H1 (cell line): ENCODE results near the gene KLHDC4. TPM values are rescaled to one million over a fixed set of nuclear protein-coding genes. Genes with fewer than 3 reads are reported as not detected.

Source experiments
- CTCF ChIA-PET: fragments of 300-600 bp; sonication (Branson Sonifier 250); formaldehyde crosslinking; loops from one replicate; lab custom pipeline; 2021; ENCODE audit not compliant: partially characterized antibody; lab: Charles Lee
- POLR2A ChIA-PET: fragments of 300-600 bp; sonication (Branson Sonifier 250); formaldehyde crosslinking; loops from one replicate; lab custom pipeline; 2021; ENCODE audit warnings: inconsistent platforms; ENCODE audit not compliant: partially characterized antibody; lab: Charles Lee
- DNase-seq, 2 experiments: peaks; one replicate each; pipeline versions ENCODE4 v3.0.0 to v3.0.0-alpha.2; 2010 to 2022; ENCODE audit warnings: low spot score in 2 of 2, low read depth in 1 of 2, mixed read lengths in 1 of 2
- FAIRE-seq: peaks from 2 replicates; lab custom pipeline; 2011; peaks lifted over from hg19 to GRCh38; lab: Jason Lieb, UNC
- H2AFZ ChIP-seq: 2 replicates; pipeline ENCODE4 v1.8.1; 2012; ENCODE audit warnings: low read length, inconsistent platforms
- H2AK5ac ChIP-seq: 2 replicates; pipeline ENCODE4 v1.6.1; 2013; ENCODE audit warnings: low read depth, low read length
- H2BK120ac ChIP-seq: replicated peaks from 2 replicates; pipeline ENCODE3; 2013; ENCODE audit warnings: low read depth, low read length, inconsistent platforms
- H2BK12ac ChIP-seq: 2 replicates; pipeline ENCODE4 v1.6.1; 2013; ENCODE audit warnings: low read depth, low read length
- H2BK15ac ChIP-seq: 2 replicates; pipeline ENCODE4 v1.6.1; 2013; ENCODE audit warnings: low read length
- H2BK20ac ChIP-seq: 2 replicates; pipeline ENCODE4 v1.6.1; 2013; ENCODE audit warnings: low read length
- H2BK5ac ChIP-seq: 2 replicates; pipeline ENCODE4 v1.6.1; 2013; ENCODE audit warnings: low read depth, low read length
- H3K14ac ChIP-seq: 2 replicates; pipeline ENCODE4 v1.6.1; 2013; ENCODE audit warnings: inconsistent platforms; ENCODE audit not compliant: insufficient read length
- H3K18ac ChIP-seq: 2 replicates; pipeline ENCODE4 v1.6.1; 2013; ENCODE audit warnings: low read length; ENCODE audit errors: extremely low read depth
- H3K23ac ChIP-seq: 2 replicates; pipeline ENCODE4 v1.6.1; 2013; ENCODE audit warnings: inconsistent platforms; ENCODE audit not compliant: insufficient read length
- H3K23me2 ChIP-seq: 2 replicates; pipeline ENCODE4 v1.6.1; 2013; ENCODE audit warnings: low read depth, low read length
- H3K27ac ChIP-seq: 2 replicates; pipeline ENCODE4 v1.6.1; 2011; ENCODE audit warnings: low read depth, low read length, inconsistent platforms
- H3K27me3 ChIP-seq, 4 experiments: replicated peaks in 1 of 4; 1 replicate in 1 of 4; 2 replicates in 3 of 4; pipeline versions ENCODE4 v1.6.1 to v1.8.1; 2011 to 2013; ENCODE audit warnings: low read length in 3 of 4, mild to moderate bottlenecking in 3 of 4, inconsistent platforms in 2 of 4, mixed read lengths in 2 of 4, moderate library complexity in 1 of 4; ENCODE audit not compliant: control insufficient read depth in 3 of 4, insufficient read depth in 3 of 4; ENCODE audit errors: extremely low read depth in 1 of 4
- H3K36me3 ChIP-seq, 4 experiments: 2 replicates each; pipeline versions ENCODE4 v1.6.1 to v1.8.1; 2011 to 2013; ENCODE audit warnings: mild to moderate bottlenecking in 4 of 4, low read length in 3 of 4, moderate library complexity in 2 of 4, control low read depth in 1 of 4, inconsistent platforms in 1 of 4; ENCODE audit not compliant: insufficient read depth in 4 of 4, control insufficient read depth in 2 of 4
- H3K4ac ChIP-seq: replicated peaks from 2 replicates; pipeline ENCODE3; 2013; ENCODE audit warnings: low read length, low read depth, mixed read lengths, inconsistent platforms; ENCODE audit not compliant: insufficient read length
- H3K4me1 ChIP-seq, 4 experiments: replicated peaks in 1 of 4; 1 replicate in 1 of 4; 2 replicates in 3 of 4; pipeline versions ENCODE4 v1.6.1 to v1.8.1; 2011 to 2013; ENCODE audit warnings: low read length in 3 of 4, inconsistent platforms in 2 of 4, mixed read lengths in 1 of 4; ENCODE audit not compliant: insufficient read depth in 4 of 4, control insufficient read depth in 3 of 4
- H3K4me2 ChIP-seq, 2 experiments: 2 replicates each; pipeline versions ENCODE4 v1.6.1 to v1.8.1; 2011 to 2013; ENCODE audit warnings: low read depth in 2 of 2, low read length in 2 of 2, control low read depth in 1 of 2, inconsistent platforms in 1 of 2, mild to moderate bottlenecking in 1 of 2; ENCODE audit not compliant: insufficient read depth in 1 of 2
- H3K4me3 ChIP-seq, 4 experiments: fragments of 200-600, 300-600 bp in 1 of 4; sonication (generic), shearing (Covaris generic), sonication (Bioruptor Twin) in 1 of 4; 2 replicates each; pipeline versions ENCODE4 v1.5.1 to v1.8.1; 2011 to 2016; ENCODE audit warnings: low read length in 4 of 4, low read depth in 3 of 4, control low read depth in 2 of 4, inconsistent platforms in 2 of 4, mild to moderate bottlenecking in 2 of 4, mixed read lengths in 1 of 4, moderate library complexity in 1 of 4; ENCODE audit not compliant: insufficient read depth in 2 of 4; ENCODE audit errors: extremely low read depth in 1 of 4
- H3K56ac ChIP-seq: replicated peaks from 2 replicates; pipeline ENCODE3; 2013; ENCODE audit warnings: low read depth, mild to moderate bottlenecking, mixed read lengths, low read length, inconsistent platforms; ENCODE audit not compliant: insufficient read length
- H3K79me1 ChIP-seq: 2 replicates; pipeline ENCODE4 v1.6.1; 2013; ENCODE audit warnings: low read depth, low read length, control low read depth
- H3K79me2 ChIP-seq, 2 experiments: 2 replicates each; pipeline versions ENCODE4 v1.6.1 to v1.8.1; 2012 to 2013; ENCODE audit warnings: low read length in 2 of 2, mild to moderate bottlenecking in 2 of 2, inconsistent platforms in 1 of 2; ENCODE audit not compliant: insufficient read depth in 2 of 2, control insufficient read depth in 1 of 2
- H3K9ac ChIP-seq, 4 experiments: replicated peaks in 1 of 4; 1 replicate in 1 of 4; 2 replicates in 3 of 4; pipeline versions ENCODE4 v1.6.1 to v1.8.1; 2011 to 2013; ENCODE audit warnings: low read depth in 3 of 4, low read length in 3 of 4, control low read depth in 2 of 4, mild to moderate bottlenecking in 2 of 4, moderate library complexity in 2 of 4, inconsistent platforms in 1 of 4; ENCODE audit errors: extremely low read depth in 1 of 4
- H3K9me3 ChIP-seq, 2 experiments: 2 replicates each; pipeline versions ENCODE4 v1.6.1 to v1.8.1; 2012 to 2013; ENCODE audit warnings: mild to moderate bottlenecking in 2 of 2, moderate library complexity in 2 of 2, control low read depth in 1 of 2, inconsistent platforms in 1 of 2, low read depth in 1 of 2, low read length in 1 of 2, mixed read lengths in 1 of 2; ENCODE audit not compliant: insufficient read depth in 2 of 2
- H4K20me1 ChIP-seq, 2 experiments: replicated peaks in 1 of 2; 2 replicates each; pipeline versions ENCODE3 to v1.8.1; 2011 to 2013; ENCODE audit warnings: inconsistent platforms in 2 of 2, low read length in 2 of 2, mild to moderate bottlenecking in 1 of 2; ENCODE audit not compliant: insufficient read depth in 2 of 2, control insufficient read depth in 1 of 2
- H4K5ac ChIP-seq: 2 replicates; pipeline ENCODE4 v1.6.1; 2013; ENCODE audit warnings: low read length, low read depth, mixed read lengths, inconsistent platforms; ENCODE audit not compliant: insufficient read length
- H4K8ac ChIP-seq: 2 replicates; pipeline ENCODE4 v1.8.0; 2013; ENCODE audit warnings: mild to moderate bottlenecking, moderate library complexity, low read length, inconsistent platforms; ENCODE audit not compliant: insufficient read depth; ENCODE audit errors: extremely low read depth
- H4K91ac ChIP-seq: replicated peaks from 2 replicates; pipeline ENCODE3; 2013; ENCODE audit warnings: low read length, mixed read lengths, inconsistent platforms; ENCODE audit not compliant: insufficient read length
- ASH2L ChIP-seq: fragments of 200-600, 300-600 bp; sonication (generic); IDR thresholded peaks from one replicate; pipeline ENCODE4 v1.7.1; 2017; ENCODE audit warnings: low read length
- GTF2F1 ChIP-seq: IDR thresholded peaks from 2 replicates; pipeline ENCODE4 v1.6.1; 2012; ENCODE audit warnings: low read depth, low read length, improper control_type of control experiment, borderline replicate concordance
- JUN ChIP-seq: IDR thresholded peaks from 2 replicates; pipeline ENCODE4 v1.6.1; 2011; ENCODE audit warnings: low read depth, mild to moderate bottlenecking, improper control_type of control experiment, low read length
- KDM5A ChIP-seq: fragments of 200-600 bp; IDR thresholded peaks from 2 replicates; pipeline ENCODE4 v1.7.1; 2012; ENCODE audit warnings: mild to moderate bottlenecking, low read length, inconsistent platforms, mixed read lengths
- MAFK ChIP-seq: IDR thresholded peaks from 2 replicates; pipeline ENCODE4 v1.6.1; 2012; ENCODE audit warnings: low read depth, mild to moderate bottlenecking, improper control_type of control experiment, low read length
- POU5F1 ChIP-seq: IDR thresholded peaks from 2 replicates; pipeline ENCODE4 v1.6.1; 2011; ENCODE audit warnings: low read depth, mild to moderate bottlenecking, low read length, moderate library complexity
- SP1 ChIP-seq: IDR thresholded peaks from 2 replicates; pipeline ENCODE4 v1.6.1; 2011; ENCODE audit warnings: low read depth, low read length
- WGBS, 2 experiments: shearing (Covaris generic) in 1 of 2; methylation state at CpG; one replicate each; pipeline versions ENCODE4 v1.1.6 to v1.1.7; 2013 to 2015; ENCODE audit warnings: low lambda C conversion rate in 2 of 2, mixed read lengths in 2 of 2, inconsistent platforms in 1 of 2, low coverage in 1 of 2, missing lambda C conversion rate in 1 of 2; ENCODE audit not compliant: insufficient replicate concordance in 2 of 2, insufficient coverage in 1 of 2, insufficient read length in 1 of 2; ENCODE audit errors: extremely low coverage in 1 of 2, missing lambda C conversion rate in 1 of 2; 5-methylcytosine and 5-hydroxymethylcytosine counted together
- polyA plus RNA-seq, 7 experiments: library from polyadenylated mRNA; depleted of rRNA in 3 of 7; stranded (reverse) in 5 of 7; unstranded in 2 of 7; fragments of >200 nt in 5 of 7; fragments of 200-250 nt in 2 of 7; gene quantifications; 1 replicate in 5 of 7; 2 replicates in 1 of 7; 4 replicates in 1 of 7; pipeline versions ENCODE4 v1.2.1 to v1.2.3, GENCODE V29; 2011 to 2013; ENCODE audit warnings: missing spikeins in 2 of 7, mixed read lengths in 2 of 7
- total RNA-seq: library from RNA; stranded (reverse); fragmentation: NEBNext Ultra II Directional; extraction: Animal tissue kit (Norgen Biotek cat#: 25700); gene quantifications from 2 replicates; pipeline ENCODE4 v1.2.1, GENCODE V29; 2021

Gene KLHDC4
- total and polyA plus RNA-seq, 2 of the 8 experiments (the other 6 are each of a cell fraction or from before 2014, with no cell fraction given) = 23.7 to 63.9 TPM

DNA sequence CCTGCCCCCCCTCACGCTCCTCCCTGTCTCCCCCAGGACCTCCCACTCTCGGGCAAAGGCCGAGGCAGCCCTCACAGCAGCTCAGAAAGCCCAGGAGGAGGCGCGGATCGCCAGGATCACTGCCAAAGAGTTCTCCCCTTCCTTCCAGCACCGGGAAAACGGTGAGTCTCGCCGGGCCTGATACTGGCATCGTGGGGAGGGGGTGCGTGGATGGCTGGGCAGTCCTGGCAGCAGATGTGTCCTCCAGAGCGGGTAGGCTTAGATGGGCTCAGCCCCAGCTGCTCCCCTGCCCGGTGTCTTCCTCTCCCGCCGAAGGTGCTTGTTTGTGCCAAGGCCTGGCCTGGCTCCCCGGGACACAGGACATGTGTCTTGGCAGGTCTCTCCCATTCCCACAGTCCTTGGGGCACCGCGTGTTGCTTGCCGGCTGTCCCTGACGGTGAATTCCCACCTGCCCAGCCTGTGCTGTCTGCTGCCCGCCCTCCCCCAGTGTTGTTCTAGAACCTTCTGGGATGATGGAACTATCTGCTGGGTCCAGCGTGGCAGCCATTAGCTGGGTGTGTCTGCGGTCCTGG lies 81.6 kb downstream of the KLHDC4 start:
- Histone ChIP-seq H2BK5ac (no peak overlapping the region), H2BK12ac (no peak overlapping the region), H2BK120ac (no peak overlapping the region), H2BK20ac (no peak overlapping the region), H4K20me1 (peaks cover 9 to 12% of the 10 kb centered on the region in 2 experiments), H3K18ac (no peak overlapping the region), H4K91ac (no peak overlapping the region), H3K4me1 (no peaks in the 10 kb centered on the region), H3K27me3 (no peaks in the 10 kb centered on the region), H3K56ac (no peak overlapping the region), H3K79me1 (no peaks in the 10 kb centered on the region; the same call in 1 of the 2 replicates), H4K8ac (no peak overlapping the region; the same call in 1 of the 2 replicates), H3K4me3 (no peak overlapping the region), H3K9ac (no peak overlapping the region), H3K9me3 (no peaks in the 10 kb centered on the region), H3K23me2 (no peaks in the 10 kb centered on the region), H3K36me3 (no peaks in the 10 kb centered on the region), H3K79me2 (no peaks in the 10 kb centered on the region), H3K27ac (no peak overlapping the region; the same call in 1 of the 2 replicates), H3K23ac (no peak overlapping the region), H4K5ac (no peak overlapping the region), H2AFZ (no peak overlapping the region), H3K14ac (no peak overlapping the region), H2AK5ac (no peak overlapping the region), H2BK15ac (no peak overlapping the region), H3K4ac (no peak overlapping the region), H3K4me2 (no peak overlapping the region)
- DNase-seq (no peak), FAIRE-seq (no peak)
- ChIA-PET CTCF (interaction anchor here (0.8 to 3.2 kb wide), 6 partner anchors 12 to 167 kb away, joined by 3 to 16 read pairs (median 3); no protein-coding TSS in a partner anchor), POLR2A (no interaction called here)
- WGBS, 2 experiments = 97% methylated on average over 24 of the region's 24 CpGs; no CpG with 5 or more reads in 1 of the 2 experiments
- TF ChIP-seq KDM5A (no peak), MAFK (no peak), JUN (no peak), SP1 (no peak), GTF2F1 (no peak), POU5F1 (no peak), ASH2L (no peak)
